HT-29 (cell line): ENCODE data around the gene OSTM1. TPM values are rescaled to one million over a fixed set of nuclear protein-coding genes. Genes with fewer than 3 reads are reported as not detected.
"Not testable (repeated sequence)": the region's sequence is repeated elsewhere in the genome, so short reads cannot be mapped to it uniquely, and the experiment has no call there.

Experiments used
- DNase-seq: peaks from one replicate; pipeline ENCODE4 v3.0.0-alpha.2; 2015; ENCODE audit warnings: low spot score
- small RNA-seq: library from RNA; depleted of rRNA; stranded (forward); fragments of <200 nt; gene quantifications from one replicate; pipeline ENCODE3, GENCODE V24; 2014
- total RNA-seq: library from RNA; depleted of rRNA; stranded (reverse); fragments of >200 nt; shearing (Covaris generic); gene quantifications from 2 replicates; pipeline ENCODE4 v1.2.3, GENCODE V29; 2014; rRNA removed

OSTM1 gene
- total RNA-seq, 1 experiment from 2014 or later, result 18.2 TPM

- no peak for DNase-seq
These were observed 53.9 kb downstream of the OSTM1 start for GRCh38 chr6:108020472-108021116.

GRCh38 chr6:108016283-108016682 lies 58.3 kb downstream of the OSTM1 start:
- not testable (repeated sequence) for DNase-seq

- no peak for DNase-seq
These were observed 60.6 kb downstream of the OSTM1 start for GRCh38 chr6:108013787-108014439.

GRCh38 chr6:108009894-108010293 lies 64.6 kb downstream of the OSTM1 start:
- DNase-seq, result no peak

- DNase-seq, result not testable (repeated sequence)
These were observed 65.3 kb downstream of the OSTM1 start for GRCh38 chr6:108009258-108009657.

- DNase-seq, result no peak
These were observed 66.2 kb downstream of the OSTM1 start for GRCh38 chr6:108008363-108008762.

GRCh38 chr6:108005961-108006360 lies 68.6 kb downstream of the OSTM1 start:
- DNase-seq, result no peak

- no peak for DNase-seq
These were observed 69.7 kb downstream of the OSTM1 start for GRCh38 chr6:108004861-108005260.

- DNase-seq, result peak; percentile 78
These were observed 71.9 kb downstream of the OSTM1 start for GRCh38 chr6:108002365-108003221.

- no peak for DNase-seq
These were observed 72.8 kb downstream of the OSTM1 start for GRCh38 chr6:108001696-108002231.

- DNase-seq, result not testable (repeated sequence)
These were observed 74.3 kb downstream of the OSTM1 start for GRCh38 chr6:108000259-108000658.

- DNase-seq, result no peak
These were observed 75.2 kb downstream of the OSTM1 start for GRCh38 chr6:107999341-107999740.

GRCh38 chr6:107991772-107992550 lies 82.6 kb downstream of the OSTM1 start:
- DNase-seq, result no peak

Small RNAs within 50 kb of the gene (small RNA-seq; reads per million reads assigned to genes)
- gene RF00019, result not detected

Other genes starting within 250 kb of the OSTM1 start
- 4.0 and 9.6 TPM in 2 replicates for gene SEC63, start 116.5 kb downstream of the OSTM1 start, total RNA-seq
- not detected in 2 replicates for gene NR2E1, start 91.3 kb upstream of the OSTM1 start, total RNA-seq
- 61.7 and 67.6 TPM in 2 replicates for gene SNX3, start 186.3 kb upstream of the OSTM1 start, total RNA-seq
- 0.91 and 2.5 TPM in 2 replicates for gene AFG1L, start 220.3 kb upstream of the OSTM1 start, total RNA-seq